Right ventricle myocardium inferior (tissue), 1 donor: ENCODE data around the gene UFD1. TPM values are rescaled to one million over a fixed set of nuclear protein-coding genes. Genes with fewer than 3 reads are reported as not detected.

Experiments used
- ATAC-seq: fragments of 200-7000 bp; cut with Tn5 transposase; one replicate; pipeline ENCODE4 v1.9.1; 2020; ENCODE audit warnings: mild to moderate bottlenecking, moderate library complexity
- DNase-seq: peaks from one replicate; pipeline ENCODE4 v3.0.0; 2021; ENCODE audit errors: missing footprints
- intact Hi-C: fragments of 100-400 bp; cut with DNase I; formaldehyde crosslinking; loops from one replicate; pipeline ENCODE4 v1.11.0; 2022
- total RNA-seq: library from RNA; stranded (reverse); fragmentation: NEBNext Ultra II Directional; extraction: Animal tissue kit (Norgen Biotek cat#: 25700); gene quantifications from one replicate; pipeline ENCODE4 v1.2.1, GENCODE V29; 2021
- donor health status: DM: no; HTN: yes; CAD: no; lungs with severe emphysema.

Gene UFD1
- total RNA-seq, 1 donor from 2014 or later, result 45.8 TPM

DNA sequence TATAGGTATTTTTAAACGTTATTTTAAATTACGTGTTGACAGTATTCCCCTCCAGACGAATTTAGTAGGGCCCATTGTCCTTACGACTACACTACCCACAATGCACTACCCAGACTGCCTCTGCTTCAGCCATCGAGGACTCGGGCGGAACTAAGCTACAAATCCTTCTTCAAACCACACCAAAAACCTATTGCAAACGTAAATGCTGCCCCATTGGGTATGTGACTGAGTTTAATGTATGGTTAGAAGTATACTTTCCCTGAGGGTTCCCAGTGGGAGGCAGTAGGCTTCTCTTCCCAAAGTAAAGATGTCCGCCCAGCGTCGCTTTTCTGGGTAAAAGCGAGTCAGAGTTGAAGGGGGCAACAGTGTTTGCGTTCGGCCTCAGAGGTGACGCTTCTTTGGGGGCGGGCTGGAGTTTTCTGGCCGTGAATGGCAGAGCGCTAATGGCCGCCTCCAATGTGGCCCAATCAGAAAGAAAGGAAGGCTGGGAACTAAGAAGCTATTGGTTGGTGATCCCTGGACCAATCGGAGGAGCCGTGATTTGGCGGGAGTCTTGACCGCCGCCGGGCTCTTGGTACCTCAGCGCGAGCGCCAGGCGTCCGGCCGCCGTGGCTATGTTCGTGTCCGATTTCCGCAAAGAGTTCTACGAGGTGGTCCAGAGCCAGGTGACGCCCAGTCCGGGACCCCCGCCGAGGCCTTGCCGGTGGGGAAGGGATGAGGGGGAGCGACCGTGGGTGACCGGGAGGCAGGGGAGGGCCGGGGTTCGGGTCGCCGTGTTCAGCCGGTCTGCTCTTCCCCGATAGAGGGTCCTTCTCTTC lies 571 bp upstream of the UFD1 start, which contains the start of gene CDC45:
Gene CDC45, plus strand, starts transcription at position 566 of the 818 bp plus-strand sequence. Its CDS starts 49 bp downstream, at position 615.
- DNase-seq, result peak; percentile 97
- ATAC-seq, result peak; percentile 97
- intact Hi-C loops, result loop anchor here (2.0 to 5.0 kb wide), 3 partner anchors 47 to 357 kb away; partner anchors contain the start of genes CLTCL1, DGCR2 and MRPL40

DNA sequence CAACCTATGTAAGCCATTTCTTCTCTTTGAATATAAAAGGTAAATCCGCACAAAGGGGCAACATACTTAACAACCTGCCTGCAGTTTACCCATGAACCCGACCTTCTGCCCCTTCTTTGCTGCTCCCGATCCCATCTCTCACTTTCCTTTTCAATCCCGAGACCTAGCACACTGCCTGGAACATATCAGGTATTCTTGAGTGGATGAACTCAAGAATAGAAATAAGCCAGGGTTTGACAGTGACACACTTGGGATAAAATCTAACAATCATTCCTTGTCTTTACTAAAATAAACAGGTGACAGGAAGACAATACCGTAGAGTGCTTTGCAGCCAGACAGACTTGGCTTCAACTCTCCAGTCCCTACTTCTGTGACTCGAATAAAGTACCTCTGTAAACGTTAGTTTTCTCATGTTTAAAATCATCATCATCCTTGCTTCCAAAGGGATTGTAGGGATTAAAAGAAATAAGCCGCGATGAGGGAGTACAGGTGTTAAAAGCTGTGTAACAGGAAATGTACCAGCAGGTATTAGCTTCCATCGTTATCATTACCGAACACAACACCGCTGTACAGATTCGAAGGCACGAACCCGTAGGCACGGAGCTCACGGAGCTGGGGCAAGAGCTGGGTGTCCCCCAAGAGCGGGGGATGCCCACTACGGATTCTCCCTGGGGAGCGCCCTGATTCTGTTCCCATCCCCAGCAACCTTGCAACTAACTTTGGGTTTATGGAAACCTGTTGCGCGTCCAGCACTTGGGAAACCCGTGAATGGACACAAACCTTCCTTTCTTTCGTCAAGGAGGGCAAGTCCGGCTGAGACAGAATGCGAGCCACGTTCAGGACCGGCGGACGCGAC lies 720 bp downstream of the UFD1 start:
- ATAC-seq, result no peak
- intact Hi-C loops, result loop anchor here (2.0 to 5.0 kb wide), 3 partner anchors 45 to 356 kb away; partner anchors contain the start of genes CLTCL1, DGCR2 and MRPL40
- no peak for DNase-seq

GRCh38 chr22:19477321-19478044 lies 1.5 kb downstream of the UFD1 start:
- intact Hi-C loops, result loop anchor here (2.0 to 5.0 kb wide), 3 partner anchors 45 to 355 kb away; partner anchors contain the start of genes CLTCL1, DGCR2 and MRPL40
- no peak for ATAC-seq
- no peak for DNase-seq

DNA sequence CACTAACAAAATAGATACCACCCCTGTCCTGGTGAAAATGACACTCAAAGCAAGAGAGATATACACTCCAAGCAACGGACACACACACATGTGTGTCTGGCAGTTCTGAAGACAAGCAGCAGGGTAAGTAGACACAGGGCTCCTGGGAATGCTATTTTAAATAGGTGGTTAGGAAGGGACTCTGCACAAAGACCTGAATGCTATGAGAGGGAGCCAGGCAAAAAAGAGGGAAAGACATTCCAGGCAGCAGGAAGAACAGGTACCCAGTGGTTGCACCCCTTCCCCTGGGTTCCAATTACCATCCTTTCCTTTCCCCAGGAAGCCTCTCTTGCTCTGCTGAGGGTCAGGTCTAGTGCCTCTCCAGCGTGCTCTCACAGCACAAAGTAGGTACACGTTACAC lies 3.0 kb downstream of the UFD1 start:
- DNase-seq, result no peak
- ATAC-seq, result no peak
- intact Hi-C loops, result loop anchor here (5.0 kb wide), 2 partner anchors 184 to 354 kb away; partner anchors contain the start of genes CLTCL1 and DGCR2

DNA sequence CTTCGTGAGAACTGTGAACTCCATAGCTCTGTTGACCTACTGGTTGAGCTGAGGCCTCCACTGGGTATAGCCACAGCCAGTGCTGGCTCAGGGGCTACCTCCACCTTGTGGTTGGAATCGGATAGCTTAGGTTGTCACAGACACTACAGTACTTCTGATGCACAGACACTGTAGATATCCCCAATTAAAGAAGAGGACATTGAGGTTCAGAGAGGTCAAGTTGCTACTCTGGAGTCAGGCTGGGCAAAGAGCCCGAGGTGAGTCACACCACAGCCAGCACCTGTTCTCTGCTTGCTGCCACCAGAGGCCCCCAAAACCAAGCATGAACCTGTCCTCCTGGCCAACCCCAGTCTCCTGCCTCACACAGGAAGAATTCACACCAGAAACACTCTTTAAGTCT lies 5.4 kb downstream of the UFD1 start:
- no peak for ATAC-seq
- intact Hi-C loops, result no loop called here
- no peak for DNase-seq

GRCh38 chr22:19472233-19472632 lies 6.8 kb downstream of the UFD1 start:
- ATAC-seq (no peak), DNase-seq (no peak)
- intact Hi-C loops, result no loop called here

DNA sequence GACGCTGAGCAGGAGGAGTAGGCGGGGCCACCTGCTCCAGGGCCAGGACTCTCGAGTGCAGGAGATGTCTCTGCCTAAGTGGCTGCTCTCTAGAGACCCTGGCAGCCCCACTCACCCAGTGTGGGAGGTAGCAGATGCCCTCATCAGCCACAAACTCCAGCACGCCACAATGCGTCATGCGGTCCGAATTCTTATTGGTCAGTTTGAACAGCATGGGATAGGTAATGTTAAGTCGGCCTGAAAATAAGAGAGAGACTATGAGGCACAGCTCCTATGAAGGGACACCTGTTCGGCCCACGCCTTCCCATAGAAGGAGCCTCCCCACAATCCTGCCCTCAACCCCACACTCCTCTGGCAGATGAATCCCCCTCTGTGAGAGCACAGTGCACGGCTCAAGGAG lies 7.4 kb downstream of the UFD1 start:
- ATAC-seq (no peak), DNase-seq (no peak)
- intact Hi-C loops, result no loop called here

DNA sequence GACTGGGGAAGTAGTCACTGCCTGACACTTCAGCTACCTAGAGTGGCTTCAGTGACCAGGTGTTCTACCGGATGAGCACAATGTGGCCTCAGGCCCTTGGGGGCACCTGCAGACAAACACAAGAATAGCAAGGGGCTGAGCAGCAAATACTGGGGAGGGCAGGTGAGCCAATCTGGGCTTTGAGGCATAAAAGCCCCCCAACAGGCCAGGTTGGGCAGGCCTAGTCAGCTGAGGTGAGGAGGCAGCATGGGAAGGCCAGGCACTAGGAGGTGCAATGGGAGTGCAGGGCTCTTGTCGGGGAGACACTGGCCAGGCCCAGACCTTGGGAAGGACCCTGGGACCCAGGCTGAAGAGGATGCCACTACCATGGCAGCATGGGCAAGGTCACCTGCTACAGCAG lies 9.0 kb downstream of the UFD1 start:
- DNase-seq (no peak), ATAC-seq (no peak)
- intact Hi-C loops, result no loop called here

DNA sequence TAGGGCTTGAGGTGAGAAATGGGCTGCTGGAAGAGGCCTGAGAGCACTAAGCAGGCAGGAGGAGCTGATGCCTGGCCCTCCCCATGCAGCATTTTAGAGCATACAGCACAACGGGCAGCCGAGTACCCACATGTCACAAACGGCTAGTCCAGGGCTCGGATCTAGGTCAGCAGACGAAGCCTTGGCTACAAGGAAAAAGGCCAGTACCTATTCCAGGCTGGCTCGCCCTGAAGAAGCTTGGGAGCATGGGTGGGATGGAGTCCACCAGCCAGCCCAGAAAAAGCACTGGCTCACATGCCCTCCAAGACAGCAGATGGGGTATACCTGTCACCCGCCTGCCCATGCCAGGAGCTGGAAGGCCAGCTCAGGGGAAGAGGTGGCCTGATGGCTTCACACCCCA lies 9.6 kb downstream of the UFD1 start:
- no peak for DNase-seq
- intact Hi-C loops, result no loop called here
- ATAC-seq, result no peak

DNA sequence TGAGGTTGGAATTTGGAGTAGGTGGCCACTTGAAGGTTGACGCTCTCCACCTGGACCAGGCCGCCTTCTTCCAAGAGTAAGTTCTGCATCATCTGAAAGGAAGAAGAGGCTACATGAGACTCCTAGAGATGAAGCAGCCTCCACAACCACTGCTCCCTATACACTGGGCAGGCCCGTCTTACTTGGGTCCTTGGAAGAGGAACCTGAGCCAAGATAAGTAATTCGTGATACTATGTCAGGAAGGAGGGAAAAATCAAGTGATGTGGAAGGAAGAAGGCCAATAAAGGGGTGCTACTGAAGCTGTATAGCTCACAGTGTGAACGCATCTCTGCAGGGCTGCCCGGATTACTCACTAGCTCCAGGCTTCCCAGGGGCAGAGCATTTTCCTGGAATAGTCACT lies 11.1 kb downstream of the UFD1 start:
- DNase-seq (no peak), ATAC-seq (no peak)
- intact Hi-C loops, result no loop called here

DNA sequence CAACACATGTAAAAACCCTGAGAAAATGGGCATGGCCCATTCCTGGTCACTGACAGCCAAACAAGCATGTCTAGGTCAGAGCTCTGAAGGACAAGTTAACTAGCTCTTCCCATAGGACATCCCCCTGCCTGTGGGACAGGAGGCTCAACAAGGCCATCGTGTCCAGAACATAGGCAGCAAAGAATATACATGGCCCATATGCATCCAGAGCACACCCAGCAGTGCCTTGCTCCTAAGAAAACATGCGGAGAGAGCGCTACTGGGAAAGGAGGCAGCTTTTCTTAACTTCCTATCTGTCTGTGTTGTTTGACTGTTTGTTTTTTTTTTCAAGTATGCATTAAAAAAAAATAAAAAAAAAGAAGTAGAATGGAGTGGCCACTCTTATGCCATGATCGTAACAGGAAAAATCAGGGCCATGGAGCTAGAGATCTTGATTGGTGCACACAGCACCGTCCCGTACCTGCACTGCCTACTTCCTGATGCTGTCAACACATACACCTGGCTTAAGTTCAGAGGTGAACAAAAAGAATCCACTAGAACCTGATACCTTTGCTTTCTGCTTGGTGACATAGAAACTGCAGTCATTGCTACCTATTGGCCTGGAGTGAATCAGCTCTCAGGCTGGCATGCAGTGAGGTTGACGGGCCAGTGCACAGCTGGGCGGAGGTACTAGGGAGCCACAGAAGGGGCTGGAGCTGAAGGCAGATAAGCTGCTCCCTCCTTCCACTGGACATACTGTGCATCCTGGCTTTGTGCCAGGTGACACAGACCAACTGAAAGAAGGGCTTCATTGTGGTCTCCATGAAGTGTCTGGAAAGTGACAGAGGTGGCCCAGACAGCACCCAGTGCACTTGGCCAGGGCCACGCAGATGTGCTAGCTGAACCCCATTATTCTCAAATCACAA lies 11.9 kb downstream of the UFD1 start:
- DNase-seq, result no peak
- intact Hi-C loops, result no loop called here
- ATAC-seq, result no peak

- intact Hi-C loops, result no loop called here
- ATAC-seq, result no peak
These were observed 12.8 kb downstream of the UFD1 start for GRCh38 chr22:19466126-19466716.

DNA sequence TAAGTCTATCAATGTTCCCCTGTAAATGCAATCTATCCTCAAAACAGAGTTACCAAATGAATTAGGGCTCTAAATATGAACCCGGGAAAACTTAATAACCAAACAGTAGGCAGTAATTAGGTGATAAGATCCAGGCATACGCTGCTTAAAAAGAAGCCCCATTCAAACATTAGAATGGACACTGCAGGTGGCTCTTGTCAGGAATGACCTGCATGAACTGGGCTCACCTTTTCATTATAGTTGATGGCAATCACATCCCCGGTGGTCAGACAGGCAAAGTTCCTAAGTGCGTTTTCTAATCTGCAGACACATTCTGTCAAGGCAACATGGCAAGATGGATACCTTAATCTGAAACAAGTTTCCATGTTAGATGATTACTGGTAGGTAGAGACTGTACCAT lies 14.0 kb downstream of the UFD1 start:
- ATAC-seq (no peak), DNase-seq (no peak)
- intact Hi-C loops, result no loop called here

More at GRCh38 chr22:19466126-19466716, 12.8 kb downstream of the UFD1 start:
- DNase-seq, result no peak

DNA sequence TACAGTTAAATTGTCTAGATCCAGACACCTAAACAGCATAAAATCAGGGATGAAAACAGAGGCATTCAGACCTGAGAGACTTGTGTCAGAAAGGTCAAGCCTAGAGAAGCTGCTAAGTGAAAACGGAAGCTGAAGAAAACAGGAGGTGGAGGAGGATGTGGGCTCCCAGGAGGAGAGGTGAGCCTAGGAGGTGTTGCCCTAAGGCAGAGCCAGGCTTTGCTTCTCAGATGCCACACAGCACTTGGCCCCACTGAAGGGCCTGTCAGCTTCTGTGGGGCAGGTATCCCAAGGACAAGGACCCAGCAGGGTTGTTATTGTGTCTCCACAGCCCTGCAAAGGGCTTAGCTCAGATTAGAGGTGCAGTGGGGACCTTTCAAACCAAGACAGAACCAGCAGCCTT lies 14.4 kb downstream of the UFD1 start:
- ATAC-seq (no peak), DNase-seq (no peak)
- intact Hi-C loops, result no loop called here

- intact Hi-C loops, result loop anchor here (2.0 kb wide), 1 partner anchor 61 kb away; no protein-coding TSS in a partner anchor
- peak; percentile 95 for ATAC-seq
- peak; percentile 85 for DNase-seq
These were observed 15.2 kb downstream of the UFD1 start for GRCh38 chr22:19463491-19464469.

DNA sequence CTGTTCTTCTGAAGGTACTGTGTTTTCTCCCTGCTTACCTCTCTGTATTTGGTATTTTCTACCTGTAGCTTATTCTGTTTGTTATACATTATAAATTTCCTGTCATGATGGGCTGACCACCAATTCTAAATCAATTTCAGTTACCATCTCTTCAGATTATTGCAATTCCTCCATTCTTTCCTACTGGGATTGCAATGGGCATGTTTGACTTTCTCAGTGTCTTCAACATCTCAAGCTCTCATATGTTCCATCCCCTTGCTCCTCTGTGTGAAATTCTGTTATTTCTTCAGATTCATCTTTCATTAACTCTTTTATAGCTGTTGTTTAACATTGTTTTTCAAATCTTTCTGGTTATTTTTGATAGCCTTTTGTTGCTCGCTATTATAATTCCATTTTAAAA lies 16.0 kb downstream of the UFD1 start:
- DNase-seq, result no peak
- intact Hi-C loops, result loop anchor here (2.0 kb wide), 1 partner anchor 60 kb away; no protein-coding TSS in a partner anchor
- ATAC-seq, result no peak
